Activated CD4-positive, alpha-beta T cell treated with anti-CD3 and anti-CD28 coated beads, Interleukin-10, Interleukin-2, amounts not matched to agents 100 ng/mL and 50 ng/mL, durations not matched to agents 16 hours and 8 hours (primary cell): ENCODE data around the gene TNXB.
"Not testable (repeated sequence)": the region's sequence is repeated elsewhere in the genome, so short reads cannot be mapped to it uniquely, and the experiment has no call there.

Source experiments
- DNase-seq: peaks from one replicate; pipeline ENCODE4 v3.0.0-alpha.2; 2020

TNXB gene, protein sequence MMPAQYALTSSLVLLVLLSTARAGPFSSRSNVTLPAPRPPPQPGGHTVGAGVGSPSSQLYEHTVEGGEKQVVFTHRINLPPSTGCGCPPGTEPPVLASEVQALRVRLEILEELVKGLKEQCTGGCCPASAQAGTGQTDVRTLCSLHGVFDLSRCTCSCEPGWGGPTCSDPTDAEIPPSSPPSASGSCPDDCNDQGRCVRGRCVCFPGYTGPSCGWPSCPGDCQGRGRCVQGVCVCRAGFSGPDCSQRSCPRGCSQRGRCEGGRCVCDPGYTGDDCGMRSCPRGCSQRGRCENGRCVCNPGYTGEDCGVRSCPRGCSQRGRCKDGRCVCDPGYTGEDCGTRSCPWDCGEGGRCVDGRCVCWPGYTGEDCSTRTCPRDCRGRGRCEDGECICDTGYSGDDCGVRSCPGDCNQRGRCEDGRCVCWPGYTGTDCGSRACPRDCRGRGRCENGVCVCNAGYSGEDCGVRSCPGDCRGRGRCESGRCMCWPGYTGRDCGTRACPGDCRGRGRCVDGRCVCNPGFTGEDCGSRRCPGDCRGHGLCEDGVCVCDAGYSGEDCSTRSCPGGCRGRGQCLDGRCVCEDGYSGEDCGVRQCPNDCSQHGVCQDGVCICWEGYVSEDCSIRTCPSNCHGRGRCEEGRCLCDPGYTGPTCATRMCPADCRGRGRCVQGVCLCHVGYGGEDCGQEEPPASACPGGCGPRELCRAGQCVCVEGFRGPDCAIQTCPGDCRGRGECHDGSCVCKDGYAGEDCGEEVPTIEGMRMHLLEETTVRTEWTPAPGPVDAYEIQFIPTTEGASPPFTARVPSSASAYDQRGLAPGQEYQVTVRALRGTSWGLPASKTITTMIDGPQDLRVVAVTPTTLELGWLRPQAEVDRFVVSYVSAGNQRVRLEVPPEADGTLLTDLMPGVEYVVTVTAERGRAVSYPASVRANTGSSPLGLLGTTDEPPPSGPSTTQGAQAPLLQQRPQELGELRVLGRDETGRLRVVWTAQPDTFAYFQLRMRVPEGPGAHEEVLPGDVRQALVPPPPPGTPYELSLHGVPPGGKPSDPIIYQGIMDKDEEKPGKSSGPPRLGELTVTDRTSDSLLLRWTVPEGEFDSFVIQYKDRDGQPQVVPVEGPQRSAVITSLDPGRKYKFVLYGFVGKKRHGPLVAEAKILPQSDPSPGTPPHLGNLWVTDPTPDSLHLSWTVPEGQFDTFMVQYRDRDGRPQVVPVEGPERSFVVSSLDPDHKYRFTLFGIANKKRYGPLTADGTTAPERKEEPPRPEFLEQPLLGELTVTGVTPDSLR (N-terminal part only)

DNA sequence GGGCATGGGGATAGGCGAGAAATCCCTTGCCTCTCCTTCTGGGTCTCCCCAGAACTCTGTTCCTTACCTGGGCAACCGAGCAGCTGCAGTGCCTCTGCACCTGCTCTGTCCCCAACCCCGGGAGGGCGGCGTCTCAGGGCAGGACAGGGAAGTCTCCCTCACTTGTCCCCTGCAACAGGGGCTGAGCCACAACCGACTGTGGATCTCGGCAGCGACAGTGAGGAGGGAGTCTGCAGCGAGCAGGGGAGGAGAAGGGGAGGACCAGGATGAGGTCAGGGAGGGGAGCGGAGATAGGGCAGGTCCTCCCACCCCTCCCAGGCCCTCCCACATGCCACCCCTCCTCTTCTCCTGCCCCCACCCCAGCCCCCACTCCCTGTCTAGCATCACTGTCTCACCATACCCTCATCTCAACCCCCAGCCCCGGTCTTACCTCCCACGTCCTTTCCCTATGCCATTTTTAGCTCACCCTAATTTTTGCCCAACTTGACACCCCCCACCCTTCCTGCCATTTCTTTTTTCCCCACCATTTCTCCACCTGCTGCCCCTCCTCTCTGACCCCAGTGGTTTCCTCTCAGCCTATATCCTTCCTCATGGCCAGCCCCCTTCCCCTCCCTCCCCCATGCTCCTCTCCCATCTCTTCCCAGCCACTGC lies at the start of gene TNXB:
Gene TNXB, minus strand, starts transcription at position 225 of the 651 bp plus-strand sequence. CDS start 11,140 bp downstream, outside the sequence.
- no peak for DNase-seq

DNA sequence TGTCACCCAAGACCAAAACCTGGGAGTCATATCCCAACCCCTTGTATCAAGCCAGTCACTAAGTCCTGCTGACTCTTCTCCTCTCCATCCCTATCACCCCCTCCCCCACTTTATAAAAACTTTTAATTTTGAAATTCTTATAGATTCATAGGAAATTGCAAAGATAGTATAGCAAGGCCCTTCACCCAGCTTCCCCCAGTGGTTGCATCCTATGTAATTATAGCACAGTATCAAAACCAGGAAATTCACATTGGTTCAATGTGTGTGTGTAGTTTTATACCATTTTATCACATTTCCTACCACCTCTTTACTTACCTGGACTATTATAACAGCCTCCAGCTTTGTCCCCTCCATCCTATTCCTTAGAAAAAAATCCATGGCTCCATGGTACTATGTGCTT lies 48.9 kb upstream of the TNXB start:
- no peak for DNase-seq

DNA sequence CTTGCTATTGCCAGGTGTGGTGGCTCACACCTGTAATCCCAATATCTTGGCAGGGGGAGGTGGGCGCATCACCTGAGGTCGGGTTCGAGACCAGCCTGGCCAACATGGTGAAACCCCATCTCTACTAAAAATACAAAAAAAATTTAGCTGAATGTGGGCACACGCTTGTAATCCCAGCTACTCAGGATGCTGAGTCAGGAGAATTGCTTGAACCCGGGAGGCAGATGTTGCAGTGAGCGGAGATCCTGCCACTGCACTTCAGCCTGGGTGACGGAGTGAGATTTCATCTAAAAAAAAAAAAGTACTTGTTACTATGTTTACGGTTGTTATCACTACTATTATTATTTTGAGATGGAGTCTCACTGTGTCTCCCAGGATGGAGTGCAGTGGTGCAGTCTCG lies 47.8 kb upstream of the TNXB start:
- DNase-seq = no peak

DNA sequence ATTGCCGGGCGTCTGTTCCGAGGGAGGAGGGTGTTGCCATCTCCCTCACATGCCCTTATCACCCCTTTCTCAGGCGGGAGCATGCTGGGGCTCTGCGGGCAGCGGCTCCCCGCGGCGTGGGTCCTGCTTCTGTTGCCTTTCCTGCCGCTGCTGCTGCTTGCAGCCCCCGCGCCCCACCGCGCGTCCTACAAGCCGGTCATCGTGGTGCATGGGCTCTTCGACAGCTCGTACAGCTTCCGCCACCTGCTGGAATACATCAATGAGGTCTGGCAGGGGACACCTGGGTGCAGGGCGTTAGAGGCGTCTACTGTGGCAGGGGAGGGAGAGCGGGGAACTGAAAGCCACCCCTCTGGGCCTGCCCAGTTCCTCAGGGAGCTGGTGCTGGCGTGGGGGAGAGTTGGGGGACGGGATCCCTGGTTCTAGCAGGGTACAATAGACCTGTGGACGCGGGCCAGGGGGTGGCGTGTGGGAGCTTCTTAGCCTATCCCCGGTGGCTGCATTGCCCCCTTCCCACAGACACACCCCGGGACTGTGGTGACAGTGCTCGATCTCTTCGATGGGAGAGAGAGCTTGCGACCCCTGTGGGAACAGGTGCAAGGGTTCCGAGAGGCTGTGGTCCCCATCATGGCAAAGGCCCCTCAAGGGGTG lies 45.5 kb upstream of the TNXB start:
- DNase-seq = peak; percentile 73

DNA sequence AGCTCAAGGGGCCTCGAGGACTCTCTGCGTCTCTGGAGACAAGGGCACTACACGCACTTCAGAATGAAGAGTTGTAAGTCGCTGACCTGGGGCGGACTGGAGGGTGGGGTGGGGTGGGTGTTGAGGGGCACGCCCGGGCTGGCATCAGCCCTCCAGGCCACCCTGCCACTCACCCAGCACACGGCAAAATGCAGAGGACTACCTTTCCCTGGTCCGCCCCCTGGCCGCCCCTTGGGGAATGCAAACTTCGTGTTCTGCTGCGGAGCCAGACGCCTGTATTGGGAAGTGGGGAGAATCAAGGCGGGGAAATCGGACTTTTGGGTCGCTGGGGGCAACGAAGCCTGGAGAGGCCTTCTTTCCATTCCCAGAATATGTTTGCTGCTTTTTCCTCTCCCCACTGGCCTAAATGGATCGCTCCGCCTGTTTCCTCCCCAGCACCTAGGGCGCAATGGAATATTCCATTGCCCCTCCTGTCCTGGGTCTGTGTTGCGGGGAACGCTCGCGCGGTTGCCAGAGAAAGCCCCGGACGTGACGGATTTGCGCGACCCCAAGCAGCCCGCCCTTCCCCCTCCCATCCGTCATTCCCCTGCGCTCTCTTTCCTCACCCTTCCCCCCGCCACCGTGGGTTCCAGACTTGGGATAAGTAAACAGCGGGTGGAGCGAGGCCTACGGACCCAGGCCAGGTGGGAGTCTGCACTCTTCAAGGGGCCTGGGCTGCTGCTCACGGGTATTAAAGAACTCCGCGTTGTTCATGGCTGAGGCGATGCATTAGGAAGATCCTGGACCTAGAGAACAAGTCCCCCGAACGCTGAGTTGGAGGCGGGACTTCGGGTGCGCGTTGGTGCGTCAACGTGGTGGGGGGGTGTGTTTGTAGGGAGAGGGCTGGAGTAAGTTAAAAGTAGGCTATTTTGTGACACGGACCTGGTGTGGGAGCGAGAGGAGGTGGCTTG lies 44.7 kb upstream of the TNXB start, which contains the start of gene PPT2:
Gene PPT2, plus strand, starts transcription at position 578 of the 950 bp plus-strand sequence. CDS start 454 bp downstream, outside the sequence.
- peak; percentile 72 for DNase-seq

DNA sequence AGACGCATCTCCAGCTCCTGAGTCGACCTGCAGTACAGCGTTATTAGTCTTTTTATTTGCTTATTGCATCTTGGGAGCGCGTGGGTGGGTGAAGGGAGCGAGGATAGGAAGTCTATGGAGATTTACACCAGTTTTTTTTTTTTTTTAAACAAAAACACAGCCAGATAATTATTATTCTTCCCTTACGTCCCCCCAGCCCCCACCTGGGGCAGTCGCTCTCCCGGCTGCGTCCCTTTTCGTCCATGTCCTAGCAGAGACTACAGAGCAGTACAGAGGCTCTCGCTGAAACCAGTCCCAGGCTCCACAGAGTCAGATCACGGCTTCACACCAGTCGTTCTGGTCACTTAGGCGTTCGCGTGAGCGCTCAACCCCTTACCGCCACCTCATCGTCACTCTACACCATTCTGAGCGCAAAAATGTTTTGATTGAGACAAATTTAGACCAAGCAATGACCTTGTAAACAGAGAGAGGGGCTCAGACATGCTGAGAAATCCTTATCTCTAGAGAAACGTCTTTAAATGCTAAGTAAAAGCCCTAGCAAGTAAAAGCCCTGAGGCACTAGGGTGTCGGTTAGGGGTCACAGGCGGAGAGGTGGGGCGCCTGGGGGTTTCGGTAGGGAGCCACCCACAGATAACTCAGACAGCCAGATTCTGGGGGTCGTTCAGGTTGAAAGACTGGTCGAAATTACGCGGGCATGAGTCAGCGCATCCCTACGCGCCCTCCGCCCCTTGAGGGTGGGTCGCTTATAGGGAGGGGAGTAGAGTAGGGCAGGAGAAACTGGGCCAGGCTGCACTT lies 43.8 kb upstream of the TNXB start:
- no peak for DNase-seq

DNA sequence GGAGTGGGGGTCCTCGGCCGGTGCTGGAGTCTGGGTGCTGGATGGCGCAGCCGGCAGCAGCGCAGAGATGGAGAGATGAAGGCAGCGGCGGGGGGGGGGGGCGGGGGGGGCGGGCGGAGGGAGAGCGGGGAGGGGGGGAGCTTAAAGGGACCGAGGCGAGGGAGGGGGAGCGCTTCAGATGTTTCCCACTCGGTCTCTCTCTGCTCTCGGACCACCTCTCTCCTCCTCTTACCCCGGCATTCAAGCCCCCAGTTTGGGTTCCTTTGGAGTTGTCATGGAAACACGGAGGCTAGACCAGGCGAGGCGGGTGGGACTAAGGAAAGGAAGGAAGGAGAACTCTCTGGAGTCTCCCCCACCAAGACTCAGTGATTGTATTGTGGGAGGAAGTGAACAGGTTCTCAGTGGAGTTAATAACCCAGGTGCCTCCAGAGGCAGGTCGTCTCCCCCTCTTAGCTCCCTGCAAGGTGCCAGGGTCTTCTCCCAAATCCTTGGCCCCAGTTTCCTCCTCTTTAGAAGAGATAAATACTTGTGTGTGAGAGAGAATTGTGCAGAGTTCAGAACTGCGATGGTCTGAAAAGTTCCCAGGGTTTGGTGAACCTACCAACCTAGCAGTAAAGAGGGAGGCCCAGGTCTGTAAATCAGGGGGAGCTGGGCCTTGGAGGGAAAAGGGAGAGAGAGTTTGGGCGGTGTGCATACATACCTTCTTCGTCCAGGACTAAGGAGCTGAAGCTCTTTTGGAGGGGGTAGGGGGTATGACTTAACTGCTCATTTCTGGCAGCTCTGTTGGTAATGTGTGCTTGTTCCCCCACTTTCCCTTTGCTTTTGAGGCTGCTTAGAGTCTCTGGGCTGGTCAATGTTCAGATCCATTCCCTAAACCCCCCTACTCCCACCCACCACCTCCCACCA lies 43.0 kb upstream of the TNXB start, which contains the start of gene PRRT1:
Gene PRRT1, minus strand, starts transcription at position 77 of the 906 bp plus-strand sequence. CDS start 112 bp downstream, outside the sequence.
- no peak for DNase-seq

DNA sequence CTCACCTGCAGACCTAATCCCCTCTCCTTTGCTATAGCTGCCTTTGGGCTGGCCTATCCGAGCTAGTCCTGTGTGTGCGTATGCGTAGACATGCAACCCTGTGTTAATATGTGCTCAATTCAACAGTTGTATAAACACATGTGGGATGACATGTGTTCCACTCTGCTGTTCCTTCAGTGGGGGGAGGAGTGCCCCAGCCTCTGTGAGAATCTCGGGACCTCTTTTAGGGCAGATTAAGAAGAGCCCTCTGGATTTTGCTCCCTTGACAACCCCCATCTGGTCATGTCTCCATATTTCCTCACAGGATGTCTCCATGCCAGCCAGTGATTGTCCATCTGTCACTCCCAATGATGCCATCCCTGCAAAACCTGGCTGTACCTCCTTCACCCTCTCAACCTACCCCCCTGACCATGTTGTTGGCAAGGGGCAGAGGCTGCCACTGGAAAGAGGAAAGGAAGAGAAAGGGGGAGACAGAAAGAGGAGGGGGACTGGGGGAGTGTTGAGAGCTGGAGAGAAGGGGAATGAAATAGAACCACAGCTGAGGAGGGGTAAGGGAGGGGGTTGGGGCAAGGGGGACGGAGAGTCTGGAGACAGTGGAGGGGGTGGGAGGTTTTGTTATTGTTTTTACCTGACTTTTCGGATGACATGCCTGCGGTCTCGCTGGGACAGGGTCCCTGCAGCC lies 42.2 kb upstream of the TNXB start:
- DNase-seq = no peak

DNA sequence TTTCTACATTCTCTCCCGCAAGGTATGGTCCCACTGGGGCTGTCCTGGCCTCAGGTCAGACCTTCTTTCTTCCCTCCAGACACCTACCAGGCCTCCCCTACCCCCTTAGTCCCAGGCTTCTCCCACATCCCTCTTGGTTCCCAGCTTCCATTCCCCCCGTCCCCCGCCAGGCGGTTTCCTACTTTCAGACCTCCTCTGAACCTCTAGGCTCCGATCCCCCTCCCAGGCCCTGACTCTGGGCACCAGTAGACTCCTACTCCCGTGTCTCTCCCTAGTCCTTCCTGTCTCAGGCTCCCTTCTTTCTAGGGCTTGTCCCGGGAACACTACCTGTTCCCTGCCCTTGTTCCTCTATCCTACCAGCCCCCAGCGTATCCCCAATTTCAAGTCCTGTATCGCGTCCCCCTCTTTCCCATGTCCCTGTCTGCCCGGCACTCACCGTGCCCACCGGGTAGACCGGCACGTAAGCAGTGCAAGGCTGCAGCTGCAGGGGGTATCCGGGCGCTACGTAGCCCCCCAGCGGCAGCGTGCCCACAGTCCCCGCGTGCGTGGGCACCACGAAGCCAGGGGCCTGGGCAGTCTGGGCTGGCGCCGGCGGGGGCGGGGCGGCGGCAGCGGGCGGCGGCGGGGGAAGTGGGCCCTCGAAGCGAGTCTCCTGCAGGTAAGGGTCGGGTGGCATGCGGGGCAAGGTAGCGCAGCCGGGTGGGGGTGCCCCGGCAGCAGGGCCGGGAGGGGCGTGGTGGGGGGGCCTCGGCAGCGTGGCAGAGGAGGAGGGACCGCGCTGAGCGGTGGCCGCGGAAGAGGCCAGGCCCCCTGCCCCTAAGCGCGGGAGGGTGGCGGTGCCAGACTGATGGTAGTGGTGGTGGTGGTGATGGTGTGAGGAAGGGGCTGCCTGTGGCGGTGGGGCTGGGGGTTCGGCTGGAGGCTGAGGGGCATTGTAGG lies 41.1 kb upstream of the TNXB start:
- DNase-seq = no peak

DNA sequence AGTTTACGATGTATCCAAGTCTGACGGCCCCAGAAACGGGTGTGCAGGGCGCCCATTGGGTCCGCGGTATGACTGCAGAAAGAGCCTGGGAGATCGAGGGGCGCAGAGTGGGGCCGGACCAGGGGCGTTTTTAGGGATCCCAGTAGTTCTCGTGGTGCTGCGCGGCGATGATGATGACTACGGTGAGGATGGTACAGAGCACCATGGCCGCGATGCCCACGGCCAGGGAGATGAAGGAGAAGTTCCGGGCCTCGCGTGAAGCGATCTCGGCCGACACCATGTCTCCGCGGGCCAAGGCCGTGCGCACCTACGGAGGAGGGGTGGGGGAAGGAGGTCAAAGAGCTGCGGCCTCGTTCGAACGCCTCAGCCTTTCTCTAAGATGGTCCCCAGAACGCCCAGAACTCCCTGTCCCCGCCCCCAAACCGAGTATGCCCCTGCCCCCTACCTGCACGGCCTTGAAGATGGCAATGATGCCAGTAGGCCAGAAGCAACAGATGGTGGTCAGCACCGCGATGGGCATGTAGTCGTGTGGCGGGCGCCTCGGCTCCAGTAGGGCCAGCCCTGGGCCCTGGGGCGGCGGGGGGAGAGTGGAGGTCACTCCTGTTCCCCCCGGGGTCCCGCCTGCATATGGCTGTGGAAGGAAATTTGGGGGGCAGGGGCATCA lies 40.1 kb upstream of the TNXB start:
- no peak for DNase-seq

DNA sequence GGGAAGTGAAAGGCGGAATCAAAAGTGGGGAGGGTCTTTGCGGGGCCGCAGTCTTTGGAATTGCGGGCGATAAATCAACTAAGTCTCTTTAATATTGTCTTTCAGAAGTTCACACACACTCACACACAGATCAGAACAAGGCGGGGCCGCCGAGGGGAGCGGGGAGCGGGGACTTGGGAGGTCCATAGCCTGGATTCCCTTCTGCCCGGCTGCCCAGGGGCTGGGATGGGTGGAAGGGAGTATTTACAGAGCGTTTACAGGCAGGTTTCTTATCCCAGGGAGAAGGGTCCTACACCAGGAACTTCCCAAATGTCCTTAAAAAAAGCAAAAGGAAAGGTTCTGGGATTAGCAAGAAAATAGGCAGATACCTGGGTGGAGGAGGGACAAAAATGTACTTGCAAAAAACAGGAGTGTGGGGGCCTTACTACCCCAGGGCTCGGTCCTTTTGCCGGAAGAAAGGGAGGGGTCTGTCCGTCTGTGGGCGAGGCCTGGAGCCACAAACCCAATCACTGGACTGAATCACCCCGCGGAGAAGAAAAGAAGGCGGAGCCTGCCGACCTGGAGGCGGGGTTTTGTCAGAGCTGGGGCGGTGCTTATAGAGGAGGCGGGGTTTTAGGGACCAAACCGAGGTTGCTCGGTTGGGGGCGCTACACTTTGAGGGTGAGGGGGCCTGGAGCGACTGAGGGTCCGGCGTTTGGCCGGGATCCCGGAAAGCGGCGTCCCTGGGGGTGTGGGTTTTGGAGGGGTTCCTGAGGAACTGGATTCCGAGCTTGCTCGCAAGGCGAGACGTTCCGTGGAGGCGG lies 39.4 kb upstream of the TNXB start:
- DNase-seq = peak; percentile 49

DNA sequence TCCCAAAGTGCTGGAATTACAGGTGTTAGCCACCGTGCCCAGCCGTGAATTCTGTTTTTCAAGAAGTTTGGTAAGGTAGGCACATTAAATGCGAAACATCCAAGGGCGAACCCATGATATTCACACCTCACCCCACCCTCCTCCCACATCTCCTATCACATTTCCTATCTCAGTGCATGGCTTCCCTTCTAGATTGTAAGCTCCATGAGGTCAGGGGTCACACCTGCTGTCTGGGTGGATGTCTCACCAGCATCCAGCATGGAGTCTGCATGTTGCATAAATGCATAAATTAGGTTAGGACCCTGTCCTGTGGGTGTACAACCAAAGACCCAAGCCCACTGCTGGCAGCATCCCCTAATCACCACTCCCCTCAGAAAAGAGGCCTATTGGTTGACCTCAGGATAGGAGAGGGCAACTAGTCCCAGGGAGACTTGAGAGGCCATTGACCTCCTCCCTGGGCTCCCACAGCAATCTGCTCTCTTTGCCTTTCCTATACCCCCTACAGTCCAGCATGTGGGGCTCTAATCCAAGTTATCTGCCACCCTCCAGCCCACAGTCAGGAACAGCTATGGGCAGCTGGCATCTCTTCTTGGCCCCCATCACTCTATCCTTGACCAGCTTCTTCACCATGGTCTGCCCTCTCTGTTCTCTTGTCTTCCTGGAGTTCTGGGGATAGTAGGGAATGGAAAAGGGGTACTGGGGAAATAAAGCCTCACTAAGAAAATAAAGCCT lies 38.4 kb upstream of the TNXB start:
- DNase-seq = no peak

DNA sequence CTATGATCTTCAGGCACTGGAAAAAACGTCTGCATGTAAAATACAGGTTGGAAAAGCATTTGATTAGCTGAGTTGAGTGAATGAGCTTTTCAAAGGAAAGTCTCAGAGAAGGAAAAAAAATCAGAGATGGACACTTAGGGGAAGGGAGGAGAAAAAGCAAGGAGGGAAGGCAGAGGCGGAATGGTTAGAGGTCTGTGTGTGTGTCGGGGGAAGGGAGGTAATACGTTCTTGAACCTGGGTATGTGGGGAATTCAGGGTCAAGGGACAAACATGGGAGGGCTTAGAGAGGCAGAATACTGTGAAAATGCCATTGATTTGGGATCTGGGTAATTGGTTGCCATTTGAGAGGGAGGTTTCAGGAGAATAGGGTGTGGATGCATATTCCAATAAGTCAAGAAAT lies 37.5 kb upstream of the TNXB start:
- no peak for DNase-seq

DNA sequence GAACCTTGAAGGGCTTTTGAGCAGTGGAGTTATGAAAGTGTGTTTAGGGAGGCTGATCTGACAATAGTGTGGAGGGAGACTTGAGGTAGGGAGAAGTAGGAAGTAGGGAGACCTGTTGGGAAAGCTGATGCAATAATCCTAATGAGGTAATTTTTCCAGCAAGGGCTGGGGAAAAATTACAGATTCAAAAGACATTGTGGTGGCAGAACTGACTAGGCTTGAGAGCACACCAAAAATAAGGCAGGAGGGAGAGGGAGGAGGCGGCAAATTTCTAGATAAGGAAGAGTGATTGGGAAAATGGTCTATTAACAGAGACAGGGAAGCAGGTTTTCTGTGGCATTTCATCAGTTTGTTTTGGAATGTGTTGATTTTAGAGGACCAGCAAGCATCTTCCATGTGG lies 37.1 kb upstream of the TNXB start:
- no peak for DNase-seq

DNA sequence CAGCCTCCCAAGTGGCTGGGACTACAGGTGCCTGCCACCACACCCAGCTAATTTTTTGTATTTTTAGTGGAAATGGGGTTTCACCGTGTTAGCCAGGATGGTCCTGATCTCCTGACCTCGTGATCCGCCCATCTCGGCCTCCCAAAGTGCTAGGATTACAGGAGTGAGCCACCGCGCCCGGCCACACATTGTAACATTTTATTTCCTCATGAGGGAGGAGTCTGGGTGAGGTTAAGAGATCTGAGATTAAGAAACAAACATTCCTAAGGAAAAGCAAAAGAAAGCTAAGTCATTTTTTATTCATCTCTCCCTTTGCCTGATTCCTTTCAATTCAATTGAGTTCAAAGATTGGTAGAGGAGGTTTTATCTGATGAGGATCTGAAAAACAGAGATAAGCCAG lies 35.1 kb upstream of the TNXB start:
- not testable (repeated sequence) for DNase-seq
